Cardiac muscle cell (in vitro differentiated cells and primary cell): ENCODE data around the gene SF3A1. TPM values are rescaled to one million over a fixed set of nuclear protein-coding genes. Genes with fewer than 3 reads are reported as not detected.
A peak's percentile ranks its signal among the peaks of the same experiment; 100 is the strongest.
"Not testable (repeated sequence)": the region's sequence is repeated elsewhere in the genome, so short reads cannot be mapped to it uniquely, and the experiment has no call there.

ENCODE experiments used
- DNase-seq, 2 donors: peaks; one replicate each; pipeline versions ENCODE4 v3.0.0 to v3.0.0-alpha.2; 2010 to 2017; ENCODE audit warnings: low read depth in 1 of 2, low spot score in 1 of 2
- H3K27ac ChIP-seq: fragments of 200-600 bp; sonication (generic); 2 replicates; pipeline ENCODE4 v1.5.1; 2016
- H3K27me3 ChIP-seq: fragments of 200-600 bp; sonication (generic); 2 replicates; pipeline ENCODE4 v1.6.0; 2016; ENCODE audit warnings: control low read depth
- H3K36me3 ChIP-seq: fragments of 200-600 bp; sonication (generic); 2 replicates; pipeline ENCODE4 v1.5.1; 2016; ENCODE audit warnings: control low read depth
- H3K4me1 ChIP-seq: fragments of 200-600 bp; sonication (generic); 2 replicates; pipeline ENCODE4 v1.8.1; 2017; ENCODE audit warnings: low read depth, mild to moderate bottlenecking, mixed run types
- H3K4me3 ChIP-seq: fragments of 200-600 bp; sonication (generic); 2 replicates; pipeline ENCODE4 v1.5.1; 2016; ENCODE audit warnings: mild to moderate bottlenecking
- H3K9me3 ChIP-seq: fragments of 200-600 bp; sonication (generic); 2 replicates; pipeline ENCODE4 v1.5.1; 2017; ENCODE audit warnings: low read depth, mild to moderate bottlenecking, control low read depth
- CTCF ChIP-seq: IDR thresholded peaks from 2 replicates; pipeline ENCODE4 v1.5.1; 2012; ENCODE audit warnings: low read depth, mild to moderate bottlenecking, low read length
- polyA plus RNA-seq: library from polyadenylated mRNA; unstranded; fragments of >200 nt; fragmentation: Nextera tagmentation; extraction: Ambion mirVana; gene quantifications from 2 replicates; pipeline ENCODE4 v1.2.1, GENCODE V29; 2016
- total RNA-seq: library from RNA; depleted of rRNA; stranded (reverse); fragments of >200 nt; gene quantifications from 2 replicates; pipeline ENCODE4 v1.2.3, GENCODE V29; 2016

Gene SF3A1
- total RNA-seq (90.5 and 160 TPM in 2 replicates), polyA plus RNA-seq (92.6 and 124 TPM in 2 replicates)

GRCh38 chr22:30356449-30357235, at the start of gene SF3A1, which contains the start of gene CCDC157:
Gene SF3A1, minus strand, starts transcription at chr22:30356894. Its CDS starts 102 bp downstream, at chr22:30356792.
Gene CCDC157, plus strand, starts transcription at chr22:30357007. Its CDS starts 8,994 bp downstream, at chr22:30366001.
- DNase-seq, result peak; percentile 92 to 96
- no peaks in the 10 kb centered on the region for H3K9me3 ChIP-seq
- no peak for TF ChIP-seq CTCF
- H3K4me1 ChIP-seq, result peaks cover 3% of the 10 kb centered on the region
- H3K4me3 ChIP-seq, result peak within 1 kb of the TSS; percentile 70
- peak within 1 kb of the TSS; percentile 98 for H3K27ac ChIP-seq
- H3K36me3 ChIP-seq, result peaks cover 8% of the 10 kb centered on the region
- H3K27me3 ChIP-seq, result no peaks in the 10 kb centered on the region

GRCh38 chr22:30406400-30406799, 49.7 kb upstream of the SF3A1 start:
- Histone ChIP-seq H3K9me3 (no peaks in the 10 kb centered on the region), H3K4me1 (peaks cover 6% of the 10 kb centered on the region), H3K4me3 (no peak overlapping the region), H3K36me3 (no peaks in the 10 kb centered on the region), H3K27ac (no peak overlapping the region), H3K27me3 (no peaks in the 10 kb centered on the region)
- TF ChIP-seq CTCF, result no peak
- no peak for DNase-seq

GRCh38 chr22:30405731-30406130, 49.0 kb upstream of the SF3A1 start:
- no peaks in the 10 kb centered on the region for H3K9me3 ChIP-seq
- no peak for TF ChIP-seq CTCF
- H3K4me3 ChIP-seq, result no peak overlapping the region
- H3K4me1 ChIP-seq, result peaks cover 6% of the 10 kb centered on the region
- no peaks in the 10 kb centered on the region for H3K27me3 ChIP-seq
- H3K27ac ChIP-seq, result no peak overlapping the region
- H3K36me3 ChIP-seq, result no peaks in the 10 kb centered on the region
- no peak for DNase-seq

GRCh38 chr22:30404307-30404706, 47.6 kb upstream of the SF3A1 start:
- no peaks in the 10 kb centered on the region for H3K27me3 ChIP-seq
- no peaks in the 10 kb centered on the region for H3K9me3 ChIP-seq
- DNase-seq, result no peak
- H3K36me3 ChIP-seq, result no peaks in the 10 kb centered on the region
- H3K4me1 ChIP-seq, result peaks cover 6% of the 10 kb centered on the region
- H3K27ac ChIP-seq, result no peak overlapping the region
- no peak overlapping the region for H3K4me3 ChIP-seq
- no peak for TF ChIP-seq CTCF

- not testable (repeated sequence) for H3K9me3 ChIP-seq, H3K4me1 ChIP-seq, H3K36me3 ChIP-seq, H3K27ac ChIP-seq, H3K4me3 ChIP-seq, H3K27me3 ChIP-seq, DNase-seq
Observed at GRCh38 chr22:30402766-30403104, 46.0 kb upstream of the SF3A1 start.

- Histone ChIP-seq H3K9me3 (no peaks in the 10 kb centered on the region), H3K4me1 (peaks cover 6% of the 10 kb centered on the region), H3K27me3 (no peaks in the 10 kb centered on the region), H3K27ac (no peak overlapping the region), H3K36me3 (no peaks in the 10 kb centered on the region), H3K4me3 (no peak overlapping the region)
- no peak for TF ChIP-seq CTCF
- peak in 1 of 2 donors; percentile 29 for DNase-seq
Observed at GRCh38 chr22:30402028-30402765, 45.5 kb upstream of the SF3A1 start.

GRCh38 chr22:30401024-30401423, 44.3 kb upstream of the SF3A1 start:
- H3K27ac ChIP-seq, DNase-seq, H3K4me1 ChIP-seq, H3K4me3 ChIP-seq, H3K27me3 ChIP-seq, H3K36me3 ChIP-seq, H3K9me3 ChIP-seq: not testable (repeated sequence)
